ENCODE data around the gene ABCF1.
A peak's percentile ranks its signal among the peaks of the same experiment; 100 is the strongest.
"Not testable (repeated sequence)": the region's sequence is repeated elsewhere in the genome, so short reads cannot be mapped to it uniquely, and the experiment has no call there.

ABCF1 gene

GRCh38 chr6:30590509-30590908 is 19.3 kb downstream of the ABCF1 start:
- Histone ChIP-seq H3K9me3 (ENCODE audit: control insufficient read depth, insufficient read depth, low read length) (no peaks in the 10 kb centered on the region), H3K36me3 (ENCODE audit: control insufficient read depth, insufficient read depth, low read length) (peaks cover 56% of the 10 kb centered on the region), H3K4me3 (ENCODE audit: low read depth, low read length) (no peak overlapping the region), H3K27me3 (ENCODE audit: control insufficient read depth, insufficient read depth, low read length) (no peaks in the 10 kb centered on the region), H3K4me1 (ENCODE audit: control insufficient read depth, insufficient read depth, low read length) (no peaks in the 10 kb centered on the region), H3K9ac (ENCODE audit: low read depth, low read length) (no peak overlapping the region)

- Histone ChIP-seq H3K27me3 (ENCODE audit: control insufficient read depth, insufficient read depth, low read length) (no peaks in the 10 kb centered on the region), H3K9ac (ENCODE audit: low read depth, low read length) (no peak overlapping the region), H3K36me3 (ENCODE audit: control insufficient read depth, insufficient read depth, low read length) (peaks cover 51% of the 10 kb centered on the region), H3K4me3 (ENCODE audit: low read depth, low read length) (no peak overlapping the region), H3K9me3 (ENCODE audit: control insufficient read depth, insufficient read depth, low read length) (no peaks in the 10 kb centered on the region), H3K4me1 (ENCODE audit: control insufficient read depth, insufficient read depth, low read length) (no peaks in the 10 kb centered on the region)
Measured at GRCh38 chr6:30591008-30591407, 19.8 kb downstream of the ABCF1 start.

GRCh38 chr6:30592287-30592686 is 21.0 kb downstream of the ABCF1 start:
- no peaks in the 10 kb centered on the region for H3K4me1 ChIP-seq (ENCODE audit: control insufficient read depth, insufficient read depth, low read length)
- no peaks in the 10 kb centered on the region for H3K9me3 ChIP-seq (ENCODE audit: control insufficient read depth, insufficient read depth, low read length)
- no peak overlapping the region for H3K4me3 ChIP-seq (ENCODE audit: low read depth, low read length)
- H3K9ac ChIP-seq (ENCODE audit: low read depth, low read length) = peak overlapping the region; percentile 32
- no peaks in the 10 kb centered on the region for H3K27me3 ChIP-seq (ENCODE audit: control insufficient read depth, insufficient read depth, low read length)
- peaks cover 41% of the 10 kb centered on the region for H3K36me3 ChIP-seq (ENCODE audit: control insufficient read depth, insufficient read depth, low read length)

GRCh38 chr6:30597315-30598144 is 26.3 kb downstream of the ABCF1 start:
- not testable (repeated sequence) for H3K9me3 ChIP-seq (ENCODE audit: control insufficient read depth, insufficient read depth, low read length); H3K9ac ChIP-seq (ENCODE audit: low read depth, low read length); H3K4me3 ChIP-seq (ENCODE audit: low read depth, low read length); H3K4me1 ChIP-seq (ENCODE audit: control insufficient read depth, insufficient read depth, low read length); H3K27me3 ChIP-seq (ENCODE audit: control insufficient read depth, insufficient read depth, low read length)
- H3K36me3 ChIP-seq (ENCODE audit: control insufficient read depth, insufficient read depth, low read length) = peaks cover 22% of the 10 kb centered on the region

DNA sequence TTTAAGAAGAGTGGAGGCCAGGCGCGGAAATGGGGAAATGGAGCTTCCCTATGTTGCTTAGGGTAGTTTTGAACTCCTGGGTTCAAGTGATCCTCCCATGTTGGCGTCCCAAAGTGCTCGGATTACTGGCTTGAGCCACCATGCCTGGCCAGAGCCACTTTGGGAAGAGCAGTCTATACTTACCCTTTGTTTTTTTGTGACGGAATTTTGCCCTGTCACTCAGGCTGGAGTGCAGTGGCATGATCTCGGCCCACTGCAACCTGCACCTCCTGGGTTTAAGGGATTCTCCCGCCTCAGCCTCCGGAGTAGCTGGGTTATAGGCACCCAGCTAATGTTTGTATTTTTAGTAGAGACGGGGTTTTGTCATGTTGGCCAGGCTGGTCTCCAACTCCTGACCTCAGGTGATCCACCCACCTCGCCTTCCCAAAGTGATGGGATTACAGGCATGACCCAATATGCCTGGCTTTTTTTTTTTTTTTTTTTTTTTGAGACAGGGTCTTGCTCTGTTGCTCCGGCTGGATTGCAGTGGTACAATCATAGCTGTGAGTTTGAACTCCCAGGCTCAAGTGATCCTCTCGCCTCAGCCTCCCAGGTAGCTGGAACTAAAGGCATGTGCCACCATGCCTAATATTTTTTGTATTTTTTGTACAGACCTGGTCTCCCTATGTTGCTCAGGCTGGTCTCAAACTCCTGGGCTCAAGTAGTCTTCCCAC is 27.8 kb downstream of the ABCF1 start:
- Histone ChIP-seq H3K9ac (ENCODE audit: low read depth, low read length) (no peak overlapping the region), H3K27me3 (ENCODE audit: control insufficient read depth, insufficient read depth, low read length) (no peaks in the 10 kb centered on the region), H3K9me3 (ENCODE audit: control insufficient read depth, insufficient read depth, low read length) (no peaks in the 10 kb centered on the region), H3K36me3 (ENCODE audit: control insufficient read depth, insufficient read depth, low read length) (peaks cover 35% of the 10 kb centered on the region), H3K4me3 (ENCODE audit: low read depth, low read length) (no peak overlapping the region), H3K4me1 (ENCODE audit: control insufficient read depth, insufficient read depth, low read length) (no peaks in the 10 kb centered on the region)

DNA sequence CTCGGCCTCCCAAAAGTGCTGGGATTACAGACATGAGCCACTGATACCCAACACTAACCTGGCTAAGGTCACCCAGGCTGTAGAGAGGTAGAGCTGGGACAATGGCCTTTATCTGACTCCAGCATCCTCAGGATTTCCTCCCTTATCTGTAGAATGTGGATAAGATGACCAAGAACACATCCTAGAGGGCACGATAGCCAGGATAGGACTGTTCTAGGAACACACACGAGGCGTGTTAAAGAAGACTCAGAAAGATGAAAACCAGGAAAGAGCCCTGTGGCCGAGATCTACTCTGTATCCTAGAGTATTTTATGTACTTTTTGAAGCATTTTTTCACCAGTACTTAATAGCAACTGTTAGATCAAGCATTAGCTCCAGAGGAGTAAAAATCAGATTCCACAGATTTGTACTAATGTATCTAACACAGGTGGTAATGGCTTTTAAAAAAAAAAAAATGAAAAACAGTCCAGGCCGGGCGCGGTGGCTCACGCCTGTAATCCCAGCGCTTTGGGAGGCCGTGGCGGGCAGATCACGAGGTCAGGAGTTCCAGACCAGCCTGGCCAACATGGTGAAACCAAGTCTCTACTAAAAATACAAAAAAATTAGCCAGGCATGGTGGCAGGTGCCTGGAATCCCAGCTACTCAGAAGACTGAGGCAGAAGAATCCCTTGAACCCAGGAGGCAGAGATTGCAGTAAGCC is 28.5 kb downstream of the ABCF1 start:
- Histone ChIP-seq H3K4me3 (ENCODE audit: low read depth, low read length) (no peak overlapping the region), H3K27me3 (ENCODE audit: control insufficient read depth, insufficient read depth, low read length) (no peaks in the 10 kb centered on the region), H3K4me1 (ENCODE audit: control insufficient read depth, insufficient read depth, low read length) (no peaks in the 10 kb centered on the region), H3K36me3 (ENCODE audit: control insufficient read depth, insufficient read depth, low read length) (peaks cover 42% of the 10 kb centered on the region), H3K9me3 (ENCODE audit: control insufficient read depth, insufficient read depth, low read length) (no peaks in the 10 kb centered on the region), H3K9ac (ENCODE audit: low read depth, low read length) (no peak overlapping the region)

DNA sequence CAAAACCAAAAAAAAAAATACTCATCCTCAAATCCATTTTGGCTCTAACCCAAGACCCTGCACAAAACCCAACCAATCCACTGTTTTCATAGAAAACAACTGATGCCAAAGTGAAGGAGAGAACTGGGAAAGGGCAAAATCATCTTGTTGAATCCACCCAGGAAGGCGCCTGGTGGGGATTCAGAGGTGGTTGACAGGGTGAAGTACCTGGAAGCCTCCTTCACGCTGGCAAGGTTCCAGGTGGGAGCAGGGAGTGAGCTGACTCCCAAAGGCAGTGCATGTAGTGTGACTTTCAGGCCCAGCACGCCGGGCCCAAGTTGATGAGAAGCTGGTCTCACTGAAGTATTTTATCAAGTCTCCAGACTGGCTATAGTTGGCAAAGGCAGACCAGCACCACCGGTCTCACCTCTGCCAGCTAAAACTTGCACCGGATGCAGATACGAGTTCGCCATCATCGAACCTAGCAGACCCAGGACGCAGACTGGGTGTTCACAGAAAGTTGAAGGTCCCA is 29.3 kb downstream of the ABCF1 start:
- peaks cover 49% of the 10 kb centered on the region for H3K36me3 ChIP-seq (ENCODE audit: control insufficient read depth, insufficient read depth, low read length)
- H3K4me3 ChIP-seq (ENCODE audit: low read depth, low read length) = no peak overlapping the region
- no peaks in the 10 kb centered on the region for H3K27me3 ChIP-seq (ENCODE audit: control insufficient read depth, insufficient read depth, low read length)
- H3K9me3 ChIP-seq (ENCODE audit: control insufficient read depth, insufficient read depth, low read length) = no peaks in the 10 kb centered on the region
- no peak overlapping the region for H3K9ac ChIP-seq (ENCODE audit: low read depth, low read length)
- no peaks in the 10 kb centered on the region for H3K4me1 ChIP-seq (ENCODE audit: control insufficient read depth, insufficient read depth, low read length)

GRCh38 chr6:30601436-30601814 is 30.2 kb downstream of the ABCF1 start:
- Histone ChIP-seq H3K4me1 (ENCODE audit: control insufficient read depth, insufficient read depth, low read length) (no peaks in the 10 kb centered on the region), H3K27me3 (ENCODE audit: control insufficient read depth, insufficient read depth, low read length) (no peaks in the 10 kb centered on the region), H3K4me3 (ENCODE audit: low read depth, low read length) (no peak overlapping the region), H3K9me3 (ENCODE audit: control insufficient read depth, insufficient read depth, low read length) (no peaks in the 10 kb centered on the region), H3K9ac (ENCODE audit: low read depth, low read length) (no peak overlapping the region), H3K36me3 (ENCODE audit: control insufficient read depth, insufficient read depth, low read length) (peaks cover 57% of the 10 kb centered on the region)

DNA sequence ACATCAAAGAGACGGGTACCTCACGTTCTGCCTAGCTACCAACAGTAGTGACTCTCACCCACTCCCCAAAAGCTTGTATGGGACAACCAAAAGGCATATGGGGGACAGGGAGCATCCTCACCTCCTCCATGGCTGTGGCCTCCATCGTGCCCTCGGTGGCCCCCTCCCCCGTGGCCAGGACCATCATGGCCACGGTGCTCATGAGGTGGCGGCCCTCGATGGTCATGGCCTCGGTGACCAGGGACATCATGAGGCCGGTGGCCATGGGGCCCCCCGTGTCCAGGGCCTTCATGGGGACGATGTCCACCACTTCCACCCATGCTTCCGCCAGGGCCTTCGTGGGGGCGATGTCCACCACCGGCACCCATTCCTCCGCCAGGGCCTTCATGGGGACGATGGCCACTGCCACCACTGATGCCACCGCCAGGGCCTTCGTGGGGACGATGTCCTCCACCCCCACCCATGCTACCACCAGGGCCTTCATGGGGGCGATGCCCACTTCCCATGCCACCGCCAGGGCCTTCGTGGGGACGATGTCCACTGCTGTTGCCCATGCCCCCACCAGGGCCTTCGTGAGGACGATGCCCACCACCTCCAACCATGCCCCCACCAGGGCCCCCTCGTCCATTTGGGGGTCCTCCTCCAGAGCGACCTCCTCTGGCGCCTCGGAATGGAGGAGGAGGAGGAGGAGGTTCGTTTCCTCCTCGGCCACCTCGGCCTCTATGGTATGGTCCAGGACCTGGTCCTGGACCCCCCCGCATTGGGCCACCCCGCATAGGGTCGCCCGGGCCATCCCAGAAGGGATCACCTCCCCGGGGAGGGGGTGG is 30.8 kb downstream of the ABCF1 start:
- no peak overlapping the region for H3K9ac ChIP-seq (ENCODE audit: low read depth, low read length)
- H3K9me3 ChIP-seq (ENCODE audit: control insufficient read depth, insufficient read depth, low read length) = no peaks in the 10 kb centered on the region
- no peaks in the 10 kb centered on the region for H3K4me1 ChIP-seq (ENCODE audit: control insufficient read depth, insufficient read depth, low read length)
- peaks cover 63% of the 10 kb centered on the region for H3K36me3 ChIP-seq (ENCODE audit: control insufficient read depth, insufficient read depth, low read length)
- H3K27me3 ChIP-seq (ENCODE audit: control insufficient read depth, insufficient read depth, low read length) = no peaks in the 10 kb centered on the region
- H3K4me3 ChIP-seq (ENCODE audit: low read depth, low read length) = no peak overlapping the region

DNA sequence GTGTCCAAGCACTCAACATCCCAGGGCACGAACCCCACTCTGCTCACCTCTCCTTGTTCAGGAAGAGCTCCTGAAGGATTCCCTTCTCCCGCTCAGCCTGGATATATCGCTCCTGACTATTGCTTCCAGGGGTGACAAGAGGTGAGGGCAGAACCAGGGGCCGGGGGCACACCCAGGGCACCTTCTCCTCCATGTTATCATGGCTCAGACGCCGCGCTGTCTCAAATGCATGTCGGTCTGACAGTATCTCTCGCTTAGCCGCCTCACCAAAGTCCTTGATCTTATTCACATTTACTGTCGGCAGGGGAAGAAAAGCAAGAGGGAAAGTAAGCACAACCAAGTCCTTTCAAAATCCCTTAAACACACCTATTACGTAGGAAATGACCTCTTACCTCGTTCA is 32.7 kb downstream of the ABCF1 start:
- H3K36me3 ChIP-seq (ENCODE audit: control insufficient read depth, insufficient read depth, low read length) = peaks cover 67% of the 10 kb centered on the region
- no peak overlapping the region for H3K4me3 ChIP-seq (ENCODE audit: low read depth, low read length)
- no peaks in the 10 kb centered on the region for H3K9me3 ChIP-seq (ENCODE audit: control insufficient read depth, insufficient read depth, low read length)
- H3K9ac ChIP-seq (ENCODE audit: low read depth, low read length) = no peak overlapping the region
- H3K4me1 ChIP-seq (ENCODE audit: control insufficient read depth, insufficient read depth, low read length) = no peaks in the 10 kb centered on the region
- H3K27me3 ChIP-seq (ENCODE audit: control insufficient read depth, insufficient read depth, low read length) = no peaks in the 10 kb centered on the region

- no peaks in the 10 kb centered on the region for H3K27me3 ChIP-seq (ENCODE audit: control insufficient read depth, insufficient read depth, low read length)
- H3K36me3 ChIP-seq (ENCODE audit: control insufficient read depth, insufficient read depth, low read length) = peaks cover 29% of the 10 kb centered on the region
- H3K9ac ChIP-seq (ENCODE audit: low read depth, low read length) = no peak overlapping the region
- H3K4me3 ChIP-seq (ENCODE audit: low read depth, low read length) = no peak overlapping the region
- H3K4me1 ChIP-seq (ENCODE audit: control insufficient read depth, insufficient read depth, low read length) = peaks cover 14% of the 10 kb centered on the region
- H3K9me3 ChIP-seq (ENCODE audit: control insufficient read depth, insufficient read depth, low read length) = no peaks in the 10 kb centered on the region
Measured at GRCh38 chr6:30610065-30610464, 38.8 kb downstream of the ABCF1 start.
